Activated CD4-positive, alpha-beta T cell treated with anti-CD3 and anti-CD28 coated beads, Interleukin-2, amount 50 U/mL, for 4 hours (primary cell): ENCODE data around the gene PPFIA1.
"Not testable (repeated sequence)": the region's sequence is repeated elsewhere in the genome, so short reads cannot be mapped to it uniquely, and the experiment has no call there.

Source experiments
- DNase-seq, 2 experiments: peaks; one replicate each; pipeline ENCODE4 v3.0.0-alpha.2; 2020

Gene PPFIA1

GRCh38 chr11:70398834-70399680 is 128.6 kb downstream of the PPFIA1 start:
- no peak for DNase-seq

- DNase-seq, result no peak
Measured at GRCh38 chr11:70399681-70400112, 129.2 kb downstream of the PPFIA1 start.

DNA sequence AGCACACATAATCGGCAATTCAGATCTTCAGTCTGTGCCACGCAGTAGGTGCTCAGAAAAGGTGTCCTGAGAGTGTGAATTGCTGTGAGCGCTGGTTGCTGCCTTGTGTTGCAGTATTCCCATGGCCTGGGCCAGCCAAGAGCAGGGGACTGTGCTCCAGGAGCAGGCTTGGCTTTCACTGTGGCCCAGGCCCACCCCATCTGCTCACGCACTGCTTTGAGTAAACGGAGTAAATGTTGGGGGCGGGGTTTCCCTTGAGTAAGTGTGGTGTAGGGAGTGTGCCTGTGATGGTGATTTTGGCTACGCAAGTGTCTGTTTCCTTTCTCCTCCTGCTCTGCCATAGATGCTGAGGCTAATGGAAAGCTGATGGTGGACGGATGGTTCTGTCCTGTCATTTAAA is 130.2 kb downstream of the PPFIA1 start:
- DNase-seq, result no peak

- DNase-seq, result no peak
Measured at GRCh38 chr11:70402016-70402415, 131.5 kb downstream of the PPFIA1 start.

DNA sequence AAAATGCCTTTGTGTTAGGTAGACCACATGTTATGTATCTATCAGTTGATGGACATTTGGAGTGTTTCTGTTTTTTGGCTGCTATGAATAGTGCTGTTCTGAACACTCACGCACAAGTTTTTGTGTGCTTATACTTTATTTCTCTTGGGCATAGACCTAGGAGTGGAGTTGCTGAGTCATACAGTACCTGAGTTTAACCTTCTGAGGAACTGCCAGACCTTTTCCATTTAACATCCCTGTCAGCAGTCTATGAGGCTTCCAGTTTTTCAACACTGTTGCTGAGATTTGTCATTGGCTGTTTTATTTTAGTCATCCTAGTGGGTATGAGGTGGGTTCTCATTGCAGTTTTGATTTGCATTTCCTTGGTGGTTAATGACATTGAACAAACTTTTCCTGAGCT is 132.2 kb downstream of the PPFIA1 start:
- DNase-seq, result no peak

GRCh38 chr11:70404244-70404643 is 133.8 kb downstream of the PPFIA1 start:
- DNase-seq, result no peak

DNA sequence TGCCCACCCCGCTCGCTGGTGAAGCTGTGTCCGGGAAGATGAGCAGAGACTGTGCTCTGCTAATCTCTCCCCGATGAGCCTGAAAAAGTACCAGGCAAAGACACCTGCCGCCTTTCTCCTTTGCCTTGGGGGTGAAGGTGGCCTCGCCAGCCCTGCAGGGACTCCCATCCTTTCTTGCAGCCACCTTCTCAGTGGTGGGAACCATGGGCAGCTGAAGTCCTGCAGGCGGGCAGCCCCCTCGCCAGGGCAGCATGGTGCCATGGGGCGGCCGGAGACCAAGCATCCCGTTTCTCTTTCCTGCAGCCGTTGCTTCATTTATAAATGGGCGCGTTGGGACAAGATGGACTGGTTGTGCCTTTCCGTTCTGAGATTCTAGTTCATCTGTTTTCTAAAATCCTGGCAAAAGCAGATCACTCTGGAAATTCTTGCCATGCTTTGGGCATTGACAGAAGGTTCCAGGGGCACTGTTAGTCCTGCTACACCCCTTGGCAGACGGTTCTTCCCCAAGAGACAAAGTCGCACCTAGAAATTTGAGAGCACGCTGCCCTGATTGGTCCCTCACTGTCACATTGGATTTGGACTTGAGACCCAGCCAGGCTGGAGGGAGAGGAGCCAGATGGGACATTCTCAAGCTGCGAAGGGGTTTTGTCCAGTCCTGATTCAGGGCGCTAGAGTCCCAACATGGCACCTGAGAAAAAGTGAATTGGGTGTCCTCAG is 135.3 kb downstream of the PPFIA1 start:
- no peak for DNase-seq

- DNase-seq, result no peak
Measured at GRCh38 chr11:70407121-70407520, 136.6 kb downstream of the PPFIA1 start.

- no peak for DNase-seq
Measured at GRCh38 chr11:70407814-70408213, 137.3 kb downstream of the PPFIA1 start.

- DNase-seq, result not testable (repeated sequence)
Measured at GRCh38 chr11:70408326-70408725, 137.8 kb downstream of the PPFIA1 start.

DNA sequence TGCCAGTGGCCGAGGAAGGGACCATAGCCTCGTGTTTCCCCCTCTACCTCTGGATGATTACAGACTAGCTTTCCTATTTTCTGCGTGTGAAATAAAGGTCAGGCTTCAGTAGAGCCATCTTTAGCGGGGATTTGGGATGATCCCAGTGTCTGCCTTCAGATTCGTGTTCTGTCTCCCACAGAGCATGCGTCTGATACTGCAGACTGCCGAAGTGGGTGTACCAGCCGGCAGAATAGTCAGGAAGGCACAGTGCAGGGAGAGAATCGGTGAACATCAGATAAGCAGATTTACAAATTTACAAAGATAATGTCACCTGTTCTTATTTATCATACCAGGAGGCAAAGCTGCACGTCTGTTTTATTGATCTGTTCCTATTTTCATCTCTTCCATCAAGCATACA is 138.9 kb downstream of the PPFIA1 start:
- DNase-seq, result no peak

DNA sequence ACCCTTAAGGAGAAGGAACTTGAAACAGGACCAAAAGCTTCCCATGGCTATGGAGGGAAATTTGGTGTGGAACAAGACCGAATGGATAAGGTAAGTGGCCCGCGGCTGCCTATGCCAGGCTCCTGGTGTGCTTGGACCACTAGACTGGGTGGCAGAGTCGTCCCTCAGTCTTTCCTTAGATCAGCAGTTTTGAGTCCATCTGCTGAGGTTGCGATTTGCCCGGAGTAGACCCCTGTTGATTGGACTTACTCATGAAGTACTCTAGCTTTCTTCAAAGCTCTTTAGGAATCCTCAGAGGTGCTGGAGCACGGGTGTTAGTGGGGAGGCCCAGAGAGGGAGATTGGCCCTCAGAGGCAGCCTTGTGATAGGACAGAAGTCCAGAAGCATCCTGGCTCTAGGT is 139.4 kb downstream of the PPFIA1 start:
- no peak for DNase-seq

GRCh38 chr11:70410276-70411205 is 140.1 kb downstream of the PPFIA1 start:
- no peak for DNase-seq

GRCh38 chr11:70411713-70412452 is 141.4 kb downstream of the PPFIA1 start:
- DNase-seq, result no peak

DNA sequence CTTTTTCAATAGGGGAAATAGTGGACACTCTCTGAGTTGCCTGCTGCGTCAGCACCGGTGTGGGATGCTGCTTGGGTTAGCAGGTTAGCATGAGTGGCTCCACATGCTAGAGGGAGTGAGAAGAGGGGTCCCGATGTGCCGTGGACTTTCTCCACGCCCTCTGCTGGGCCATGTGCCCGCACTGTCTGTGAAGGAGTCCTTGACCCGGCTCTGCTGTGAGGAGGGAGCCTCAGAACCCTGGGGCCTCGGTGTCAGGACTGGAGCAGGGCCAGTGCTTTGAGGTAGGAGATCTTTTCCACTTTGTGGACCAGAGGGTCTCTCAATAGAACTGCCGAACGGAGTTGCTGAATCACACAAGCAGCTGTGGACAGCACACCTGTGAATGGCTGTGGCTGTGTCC is 142.7 kb downstream of the PPFIA1 start:
- no peak for DNase-seq

GRCh38 chr11:70414341-70415100 is 144.0 kb downstream of the PPFIA1 start:
- no peak for DNase-seq

- no peak for DNase-seq
Measured at GRCh38 chr11:70415191-70415590, 144.7 kb downstream of the PPFIA1 start.

- no peak for DNase-seq
Measured at GRCh38 chr11:70415642-70416395, 145.3 kb downstream of the PPFIA1 start.

GRCh38 chr11:70416881-70417280 is 146.4 kb downstream of the PPFIA1 start:
- no peak for DNase-seq

- no peak for DNase-seq
Measured at GRCh38 chr11:70418130-70418529, 147.6 kb downstream of the PPFIA1 start.
